DND-41 (cell line): Measurements from ENCODE around the gene DHRS11.

Experiments
- ATAC-seq: fragments of 200-7000 bp; cut with Tn5 transposase; 3 replicates; pipeline ENCODE4 v1.9.1; 2021; ENCODE audit warnings: low read depth; ENCODE audit not compliant: insufficient read depth
- DNase-seq: peaks from one replicate; pipeline ENCODE4 v3.0.0-alpha.2; 2020
- H2AFZ ChIP-seq: 2 replicates; pipeline ENCODE4 v1.6.0; 2012; ENCODE audit warnings: low read depth, low read length
- H3K27ac ChIP-seq: 2 replicates; pipeline ENCODE4 v1.5.1; 2012; ENCODE audit warnings: low read length, inconsistent platforms
- H3K27me3 ChIP-seq: fragments of 200-600 bp; sonication (generic); 2 replicates; pipeline ENCODE4 v1.6.0; 2012; ENCODE audit warnings: low read length, mild to moderate bottlenecking, inconsistent platforms; ENCODE audit not compliant: insufficient read depth, poor library complexity
- H3K36me3 ChIP-seq: 2 replicates; pipeline ENCODE4 v1.5.1; 2012; ENCODE audit warnings: low read length, inconsistent platforms; ENCODE audit not compliant: insufficient read depth
- H3K4me1 ChIP-seq: 2 replicates; pipeline ENCODE4 v1.5.1; 2012; ENCODE audit warnings: mild to moderate bottlenecking, low read length; ENCODE audit not compliant: insufficient read depth
- H3K4me2 ChIP-seq: 2 replicates; pipeline ENCODE4 v1.6.0; 2012; ENCODE audit warnings: mild to moderate bottlenecking, moderate library complexity, low read length, inconsistent platforms; ENCODE audit not compliant: insufficient read depth
- H3K4me3 ChIP-seq, 2 experiments: fragments of 200-600 bp in 1 of 2; shearing (Covaris generic) in 1 of 2; 2 replicates each; pipeline ENCODE4 v1.5.1; 2012 to 2016; ENCODE audit warnings: inconsistent platforms in 2 of 2, low read length in 2 of 2, mild to moderate bottlenecking in 2 of 2, low read depth in 1 of 2, moderate library complexity in 1 of 2
- H3K79me2 ChIP-seq: 2 replicates; pipeline ENCODE4 v1.6.0; 2012; ENCODE audit warnings: low read length, inconsistent platforms; ENCODE audit not compliant: insufficient read depth
- H3K9ac ChIP-seq: 2 replicates; pipeline ENCODE4 v1.6.0; 2012; ENCODE audit warnings: low read depth, mild to moderate bottlenecking, inconsistent platforms, low read length, moderate library complexity
- H3K9me3 ChIP-seq: 2 replicates; pipeline ENCODE4 v1.5.1; 2012; ENCODE audit warnings: low read length, moderate library complexity, mild to moderate bottlenecking, inconsistent platforms; ENCODE audit not compliant: insufficient read depth, severe bottlenecking
- H4K20me1 ChIP-seq: 2 replicates; pipeline ENCODE4 v1.6.0; 2012; ENCODE audit warnings: low read length; ENCODE audit not compliant: insufficient read depth
- CTCF ChIP-seq: IDR thresholded peaks from 2 replicates; pipeline ENCODE4 v1.5.1; 2012; ENCODE audit warnings: borderline replicate concordance, low read length, moderate library complexity, mild to moderate bottlenecking; ENCODE audit not compliant: poor library complexity, severe bottlenecking; ENCODE audit errors: extremely low read depth
- EZH2 ChIP-seq: IDR thresholded peaks from 3 replicates; pipeline ENCODE4 v1.6.1; 2012; ENCODE audit warnings: borderline replicate concordance, low read depth, mild to moderate bottlenecking, moderate library complexity, low read length, inconsistent platforms; ENCODE audit not compliant: severe bottlenecking

DHRS11 gene

DNA sequence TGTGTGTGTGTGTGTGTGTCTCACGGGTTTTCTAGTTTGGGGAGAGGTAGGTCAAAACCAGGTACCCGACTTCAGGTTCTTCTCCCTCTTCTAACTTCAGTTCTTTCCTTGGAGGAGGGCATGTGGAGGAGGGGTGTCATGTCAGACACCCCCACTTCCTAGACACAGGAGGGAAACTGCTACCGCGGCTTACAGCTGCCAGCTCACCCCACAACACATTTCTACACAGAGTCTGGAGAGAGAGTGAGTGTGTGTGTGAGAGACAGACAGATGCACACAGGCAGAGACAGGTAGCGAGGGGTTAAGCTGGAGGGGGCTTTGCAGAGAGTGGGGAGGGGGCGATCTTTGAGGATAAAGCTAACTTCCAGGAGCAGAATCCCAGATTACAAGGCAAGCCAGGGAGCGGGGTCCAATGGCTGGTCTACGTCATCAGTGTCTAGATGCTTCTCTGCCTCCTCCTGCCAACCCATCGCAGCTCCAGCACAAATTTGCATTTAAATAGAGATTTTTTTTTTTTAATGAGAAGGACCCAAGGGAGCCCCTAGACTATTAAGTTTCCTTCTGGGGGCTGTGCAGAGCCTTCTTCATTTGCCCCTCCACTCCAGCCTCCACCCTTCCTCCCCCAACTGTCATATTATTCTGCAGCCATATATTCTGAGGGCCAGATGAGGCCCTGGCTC, 58.6 kb downstream of the DHRS11 start:
- H2AFZ ChIP-seq, result no peak overlapping the region
- ATAC-seq, result no peak
- no peak for DNase-seq
- no peaks in the 10 kb centered on the region for H3K79me2 ChIP-seq
- no peak overlapping the region for H3K4me2 ChIP-seq
- no peaks in the 10 kb centered on the region for H3K36me3 ChIP-seq
- TF ChIP-seq CTCF (no peak), EZH2 (no peak)
- no peak overlapping the region for H3K4me3 ChIP-seq
- no peak overlapping the region for H3K9ac ChIP-seq
- H3K27me3 ChIP-seq, result peaks cover 25% of the 10 kb centered on the region
- H3K27ac ChIP-seq, result no peak overlapping the region
- H3K9me3 ChIP-seq, result no peaks in the 10 kb centered on the region
- no peaks in the 10 kb centered on the region for H3K4me1 ChIP-seq
- H4K20me1 ChIP-seq, result no peaks in the 10 kb centered on the region; the same call in none of the 2 replicates
